PFSK-1 (cell line): Measurements from ENCODE around the gene SLC30A9.

Experiments used
- FOXP2 ChIP-seq: optimal IDR thresholded peaks from 2 replicates; pipeline ENCODE3; 2011; ENCODE audit warnings: borderline replicate concordance, control low read depth, inconsistent platforms; ENCODE audit not compliant: insufficient read depth; ENCODE audit errors: extremely low read length, extremely low read depth
- POLR2AphosphoS5 ChIP-seq: IDR thresholded peaks from 2 replicates; pipeline ENCODE4 v1.6.1; 2012; ENCODE audit warnings: low read depth, mild to moderate bottlenecking, control low read depth, low read length, moderate library complexity
- SIN3A ChIP-seq: IDR thresholded peaks from 2 replicates; pipeline ENCODE4 v1.6.1; 2012; ENCODE audit warnings: mild to moderate bottlenecking, low read length, moderate library complexity, borderline replicate concordance; ENCODE audit not compliant: insufficient read depth
- TAF1 ChIP-seq: IDR thresholded peaks from 2 replicates; pipeline ENCODE4 v1.6.1; 2012; ENCODE audit warnings: low read length, control low read depth, borderline replicate concordance; ENCODE audit not compliant: insufficient read depth
- TF ChIP-seq, protein P1 (sequence below), 2 experiments: IDR thresholded peaks; 2 replicates each; pipeline versions ENCODE4 v1.6.1 to v1.8.0; 2011 to 2012; ENCODE audit warnings: low read depth in 2 of 2, low read length in 2 of 2, control low read depth in 1 of 2, inconsistent platforms in 1 of 2, mild to moderate bottlenecking in 1 of 2, moderate library complexity in 1 of 2; ENCODE audit not compliant: insufficient read depth in 1 of 2

Gene SLC30A9

DNA sequence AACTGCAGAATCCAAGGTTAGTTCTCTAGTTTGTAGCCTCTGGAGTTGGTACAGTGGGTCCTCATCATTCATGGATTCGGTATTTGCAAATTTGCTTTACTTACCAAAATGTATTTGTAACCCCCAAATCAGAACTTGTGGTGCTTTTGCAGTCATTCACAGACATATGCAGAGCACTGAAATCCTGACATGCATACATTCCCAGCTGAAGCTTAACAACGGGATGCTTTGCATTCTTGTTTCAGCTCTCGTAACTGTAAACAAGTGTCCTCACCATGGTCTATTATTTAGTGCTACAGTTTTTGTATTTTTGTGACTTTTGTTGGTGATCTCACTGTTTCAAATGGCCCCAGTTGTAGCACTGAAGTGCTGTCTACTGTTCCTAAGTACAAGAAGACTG is 146.0 kb downstream of the SLC30A9 start:
- TF ChIP-seq POLR2AphosphoS5 (no peak), TAF1 (no peak), SIN3A (no peak), FOXP2 (no peak)
- TF ChIP-seq, protein P1, sequence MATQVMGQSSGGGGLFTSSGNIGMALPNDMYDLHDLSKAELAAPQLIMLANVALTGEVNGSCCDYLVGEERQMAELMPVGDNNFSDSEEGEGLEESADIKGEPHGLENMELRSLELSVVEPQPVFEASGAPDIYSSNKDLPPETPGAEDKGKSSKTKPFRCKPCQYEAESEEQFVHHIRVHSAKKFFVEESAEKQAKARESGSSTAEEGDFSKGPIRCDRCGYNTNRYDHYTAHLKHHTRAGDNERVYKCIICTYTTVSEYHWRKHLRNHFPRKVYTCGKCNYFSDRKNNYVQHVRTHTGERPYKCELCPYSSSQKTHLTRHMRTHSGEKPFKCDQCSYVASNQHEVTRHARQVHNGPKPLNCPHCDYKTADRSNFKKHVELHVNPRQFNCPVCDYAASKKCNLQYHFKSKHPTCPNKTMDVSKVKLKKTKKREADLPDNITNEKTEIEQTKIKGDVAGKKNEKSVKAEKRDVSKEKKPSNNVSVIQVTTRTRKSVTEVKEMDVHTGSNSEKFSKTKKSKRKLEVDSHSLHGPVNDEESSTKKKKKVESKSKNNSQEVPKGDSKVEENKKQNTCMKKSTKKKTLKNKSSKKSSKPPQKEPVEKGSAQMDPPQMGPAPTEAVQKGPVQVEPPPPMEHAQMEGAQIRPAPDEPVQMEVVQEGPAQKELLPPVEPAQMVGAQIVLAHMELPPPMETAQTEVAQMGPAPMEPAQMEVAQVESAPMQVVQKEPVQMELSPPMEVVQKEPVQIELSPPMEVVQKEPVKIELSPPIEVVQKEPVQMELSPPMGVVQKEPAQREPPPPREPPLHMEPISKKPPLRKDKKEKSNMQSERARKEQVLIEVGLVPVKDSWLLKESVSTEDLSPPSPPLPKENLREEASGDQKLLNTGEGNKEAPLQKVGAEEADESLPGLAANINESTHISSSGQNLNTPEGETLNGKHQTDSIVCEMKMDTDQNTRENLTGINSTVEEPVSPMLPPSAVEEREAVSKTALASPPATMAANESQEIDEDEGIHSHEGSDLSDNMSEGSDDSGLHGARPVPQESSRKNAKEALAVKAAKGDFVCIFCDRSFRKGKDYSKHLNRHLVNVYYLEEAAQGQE (IDR thresholded peaks at IDR 0.05; ENCODE audit: insufficient read depth in 1 of 2, low read depth in 2 of 2, low read length in 2 of 2): no peak
